ENCODE results near the gene ADPRM.

The ADPRM gene

DNA sequence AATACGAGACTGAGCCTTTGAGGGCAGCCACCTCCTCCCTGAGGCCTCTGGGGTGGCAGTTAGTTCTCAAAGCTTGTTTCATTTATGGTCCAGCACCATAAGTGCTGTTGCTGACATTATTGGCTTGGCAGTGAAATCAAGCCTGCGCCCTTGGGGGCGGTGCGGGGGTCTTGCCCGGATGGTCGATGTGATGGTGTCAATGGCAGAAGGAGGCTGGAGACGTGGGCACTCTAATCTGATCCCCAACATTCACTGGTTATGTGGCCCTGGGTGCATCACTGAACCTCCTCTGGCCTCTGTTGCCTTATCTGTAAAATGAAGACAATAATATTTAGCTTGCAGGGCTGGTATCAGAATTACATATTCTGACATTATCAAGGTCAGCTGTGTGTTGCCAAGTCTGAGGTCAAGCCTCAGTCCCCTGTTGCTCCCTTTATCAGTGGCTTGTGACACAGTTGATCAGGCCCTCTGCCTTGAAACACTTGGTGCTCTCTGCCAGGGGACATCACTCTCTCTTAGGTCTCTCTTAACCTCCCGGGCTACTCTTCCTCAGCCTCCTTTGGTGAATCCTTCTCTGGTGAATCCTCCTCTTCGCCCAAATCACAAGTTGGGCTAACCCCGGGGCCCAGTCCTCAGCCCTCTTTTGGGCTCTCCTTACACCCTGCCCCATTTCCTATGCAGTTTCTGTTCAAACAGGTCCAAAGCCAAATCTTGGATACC is 44.2 kb downstream of the ADPRM start:
- no peak for DNase-seq (ENCODE audit: low read depth)

DNA sequence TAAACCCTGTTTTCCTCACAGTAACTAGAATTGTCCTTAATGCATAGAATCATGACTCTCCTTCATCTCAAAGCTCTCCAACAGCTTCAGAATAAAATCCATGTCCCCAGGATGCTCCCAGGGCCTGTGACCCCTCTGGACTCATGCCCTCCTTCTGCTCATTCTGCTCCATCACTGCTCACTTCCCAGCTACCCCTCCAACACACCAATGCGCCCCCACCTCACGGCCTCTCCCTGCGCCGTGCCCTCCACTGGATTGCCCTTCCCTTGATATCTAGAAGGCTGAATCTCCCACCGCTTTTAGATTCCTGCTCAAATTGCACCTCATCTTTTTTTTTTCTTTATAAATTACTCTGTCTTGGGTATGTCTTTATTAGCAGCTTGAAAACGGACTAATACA is 45.0 kb downstream of the ADPRM start:
- no peak for DNase-seq (ENCODE audit: low read depth)

DNA sequence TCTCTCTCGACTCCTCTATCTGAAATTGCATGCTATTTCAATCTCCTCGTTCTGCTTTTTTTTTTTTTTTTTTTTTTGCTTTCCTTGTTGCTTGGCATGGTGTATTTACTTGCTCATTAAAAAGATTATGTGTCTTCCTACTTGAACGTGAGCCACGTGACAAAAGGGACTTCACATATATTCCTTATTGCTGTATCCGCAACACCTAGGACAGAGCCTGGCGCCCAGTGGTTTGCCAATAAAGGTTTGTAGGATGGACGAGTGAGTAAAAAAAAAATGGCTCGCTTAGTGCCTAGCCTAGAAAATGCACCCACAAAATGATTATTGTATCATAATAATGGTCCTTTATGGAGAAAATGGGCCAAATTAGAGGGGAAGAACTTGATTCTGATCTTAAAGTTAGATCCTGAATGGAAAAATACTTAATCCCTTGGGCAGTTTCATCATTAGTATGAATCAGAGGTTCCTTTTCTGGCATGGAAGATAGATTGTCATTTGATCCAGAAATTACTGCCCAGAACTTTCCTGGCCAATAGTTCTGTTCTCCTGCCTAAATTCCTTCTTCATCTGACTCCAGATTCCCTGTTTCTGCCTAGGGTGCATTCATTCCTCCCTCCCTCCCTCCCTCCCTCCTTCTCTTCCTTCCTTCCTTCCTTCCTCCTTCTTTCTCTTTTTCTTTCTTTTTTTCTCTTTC is 46.1 kb downstream of the ADPRM start:
- no peak for DNase-seq (ENCODE audit: low read depth)

DNA sequence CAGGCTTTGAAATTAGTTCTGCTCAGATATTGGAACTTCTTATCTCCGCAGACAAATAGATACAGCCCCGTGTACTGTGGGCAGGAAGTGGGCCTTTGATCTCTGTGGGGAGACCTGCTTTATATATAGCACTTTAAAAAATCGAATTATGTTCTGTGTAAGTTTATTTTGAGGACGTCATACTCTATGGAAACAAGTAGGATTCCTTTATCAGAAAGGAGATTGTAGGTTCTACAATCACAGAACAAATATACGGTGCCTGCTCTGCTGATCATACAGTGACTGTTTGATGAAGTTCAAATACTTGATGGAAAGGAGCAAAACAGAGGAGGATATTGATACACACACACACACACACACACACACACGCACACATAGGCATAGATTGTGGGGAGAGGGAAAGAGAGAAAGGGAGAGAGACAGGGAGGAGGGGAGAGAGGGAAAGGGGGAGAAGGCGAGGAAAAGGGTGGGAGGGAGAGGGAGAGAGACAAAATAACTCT is 47.2 kb downstream of the ADPRM start:
- no peak for DNase-seq (ENCODE audit: low read depth)

DNA sequence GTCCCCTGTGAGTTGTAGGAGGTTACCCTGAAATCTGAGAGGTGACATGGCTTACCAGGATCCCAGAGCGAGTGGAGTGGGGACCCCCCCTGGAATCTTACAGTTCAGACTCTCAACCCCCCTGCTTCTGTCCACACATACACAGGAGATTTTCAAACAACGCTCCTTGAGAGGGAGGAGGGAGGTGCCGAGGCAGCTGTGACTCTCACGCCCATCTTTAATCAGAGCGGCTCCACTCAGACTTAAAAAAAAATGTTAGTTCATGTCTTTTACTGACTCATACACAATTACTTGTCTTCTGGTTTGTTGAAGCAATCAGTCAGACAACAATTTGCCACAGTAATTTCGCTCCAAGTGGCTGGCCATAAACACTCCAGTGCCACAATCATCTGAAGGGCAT is 47.8 kb downstream of the ADPRM start:
- no peak for DNase-seq (ENCODE audit: low read depth)

DNA sequence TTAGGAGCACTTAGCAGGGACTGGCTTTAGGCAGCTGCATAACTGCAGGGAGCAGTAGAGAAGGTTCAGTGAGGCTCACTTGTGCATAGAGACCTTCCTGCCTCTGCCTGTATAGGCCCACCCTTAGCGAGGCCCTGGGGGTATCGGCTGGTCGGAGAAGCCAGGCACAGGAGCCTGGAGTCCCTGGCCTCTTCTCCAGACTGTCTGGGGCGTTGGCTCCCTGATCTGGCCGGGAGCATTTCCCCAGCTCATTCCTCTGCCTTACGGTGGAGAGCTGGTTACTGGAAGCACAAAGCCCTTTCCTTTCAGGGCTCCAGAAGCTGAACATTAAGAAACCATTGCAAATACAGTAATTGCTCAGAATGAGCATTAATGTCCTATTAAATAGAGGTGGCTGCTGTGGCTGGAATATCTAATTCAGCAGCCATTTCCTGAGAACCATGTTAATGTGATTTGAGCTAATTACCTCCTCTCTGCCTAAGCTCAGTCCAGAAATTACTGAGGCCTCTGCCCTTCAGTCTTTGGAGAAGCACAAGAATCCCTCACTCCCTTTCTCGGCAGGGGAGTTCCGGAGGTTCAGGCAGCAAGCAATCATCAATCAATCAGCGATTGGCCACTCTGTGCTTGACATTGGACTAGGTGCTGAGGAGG is 51.3 kb downstream of the ADPRM start:
- DNase-seq (ENCODE audit: low read depth): no peak

DNA sequence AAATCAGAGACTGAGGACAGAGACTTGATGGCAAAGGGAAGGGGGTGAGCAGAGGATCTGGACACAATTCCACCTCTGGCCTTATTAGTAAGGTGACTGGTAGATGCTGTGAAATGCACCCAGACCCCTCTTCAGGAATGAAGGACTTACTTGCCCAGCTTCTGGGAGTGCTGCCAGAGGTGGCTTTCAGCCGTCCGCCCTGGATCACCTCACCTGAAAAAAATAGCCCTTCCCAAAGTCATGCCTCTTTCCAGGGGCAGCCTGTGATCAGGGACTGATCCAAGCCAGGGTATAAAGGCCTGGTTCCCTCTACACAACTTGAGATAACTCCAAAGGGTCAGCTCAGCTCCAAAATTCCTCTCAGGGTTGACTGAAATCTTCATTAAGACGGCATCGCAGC is 52.8 kb downstream of the ADPRM start:
- DNase-seq (ENCODE audit: low read depth): no peak

DNA sequence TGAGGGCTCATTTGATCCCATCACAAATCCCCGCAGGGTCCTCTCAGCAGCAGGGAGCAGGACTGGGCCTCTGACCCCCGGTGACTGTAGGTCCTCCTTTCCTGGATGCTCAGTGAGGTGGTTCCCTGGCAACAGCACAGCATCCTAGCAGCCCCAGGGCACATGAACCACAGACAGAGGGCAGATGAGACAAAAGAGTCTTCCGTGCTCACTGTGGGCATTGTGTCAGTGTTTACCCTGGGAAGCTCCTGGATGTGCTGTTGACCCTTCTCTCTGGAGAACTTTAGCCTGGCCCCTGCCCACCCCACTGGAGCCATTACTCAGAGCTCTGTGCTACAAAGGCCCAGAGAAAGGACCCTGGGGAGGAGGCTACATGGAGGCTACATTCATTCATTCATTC is 54.2 kb downstream of the ADPRM start:
- DNase-seq (ENCODE audit: low read depth): no peak

DNA sequence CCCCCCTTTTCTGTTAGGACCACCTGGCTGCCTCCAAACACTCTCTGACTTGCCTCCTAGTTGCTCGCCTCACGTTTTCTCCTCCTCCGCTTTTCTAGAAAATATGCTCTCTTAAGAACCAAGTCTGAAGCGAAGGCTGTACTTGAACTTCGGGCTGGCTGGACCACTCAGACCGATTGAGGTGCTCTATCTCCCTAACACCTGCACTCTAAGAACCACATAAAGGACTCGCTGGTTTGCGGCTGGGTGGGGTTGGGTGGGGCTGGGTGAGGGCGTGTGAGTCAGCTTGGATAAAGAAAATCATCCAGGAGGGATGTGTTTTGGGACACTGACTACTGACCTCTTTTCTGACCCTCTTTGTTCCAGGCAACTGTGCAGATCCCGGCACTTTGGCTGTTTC is 55.3 kb downstream of the ADPRM start:
- DNase-seq (ENCODE audit: low read depth): no peak

DNA sequence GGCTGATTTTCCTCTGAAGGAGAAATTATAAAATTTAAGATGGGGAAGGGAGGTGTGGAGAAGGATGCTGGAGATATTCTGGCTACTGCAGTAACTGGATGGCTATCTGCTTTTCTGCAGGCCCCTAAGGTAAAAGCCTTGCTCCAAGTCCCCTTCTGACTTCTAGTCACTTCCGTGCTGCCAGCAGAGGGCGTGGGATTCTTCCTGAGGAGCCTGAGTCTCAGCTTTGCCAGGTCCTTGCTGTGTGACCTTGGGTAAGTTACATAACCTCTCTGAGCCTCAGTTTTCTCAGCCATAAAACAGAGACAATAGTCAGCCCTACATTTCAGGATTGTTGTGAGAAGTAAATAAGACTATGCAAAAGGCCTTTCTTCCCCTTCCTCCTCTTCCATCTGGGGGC is 56.7 kb downstream of the ADPRM start:
- DNase-seq (ENCODE audit: low read depth): no peak

DNA sequence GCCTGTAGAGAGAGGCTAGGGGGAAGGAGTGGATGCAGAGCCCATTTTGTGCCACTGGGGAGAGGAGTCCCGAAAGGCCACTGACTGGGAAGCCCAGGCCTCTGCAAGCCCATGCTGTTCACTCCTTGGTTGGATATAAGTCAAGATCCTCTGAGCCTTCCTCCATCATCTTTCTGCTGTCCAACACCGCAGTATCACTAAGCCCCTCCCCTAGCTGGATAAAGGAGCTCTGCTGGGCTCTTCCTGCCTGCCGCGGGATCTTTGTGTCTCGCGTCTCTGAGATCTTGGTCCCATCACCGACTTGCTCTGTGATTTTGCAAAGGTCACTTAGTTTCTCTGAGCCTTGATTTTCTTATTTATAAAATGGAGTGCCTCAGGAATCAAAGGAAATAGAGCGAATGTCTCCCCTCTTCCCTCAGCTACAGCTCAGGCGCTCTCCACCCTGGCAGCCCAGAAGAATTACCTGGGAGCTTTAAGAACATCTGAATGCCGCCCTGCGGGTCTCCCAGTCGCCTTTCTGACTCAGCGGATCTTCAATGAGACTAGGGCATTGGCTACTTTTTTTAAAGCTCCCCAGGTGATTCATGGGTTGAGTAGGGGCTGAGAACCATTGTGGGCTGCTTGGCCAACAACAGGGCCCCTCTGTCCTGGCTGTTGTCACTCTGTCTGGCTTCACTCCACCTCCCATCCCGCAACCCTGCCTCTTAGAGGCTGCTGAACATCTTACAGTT is 57.6 kb downstream of the ADPRM start:
- no peak for DNase-seq (ENCODE audit: low read depth)

DNA sequence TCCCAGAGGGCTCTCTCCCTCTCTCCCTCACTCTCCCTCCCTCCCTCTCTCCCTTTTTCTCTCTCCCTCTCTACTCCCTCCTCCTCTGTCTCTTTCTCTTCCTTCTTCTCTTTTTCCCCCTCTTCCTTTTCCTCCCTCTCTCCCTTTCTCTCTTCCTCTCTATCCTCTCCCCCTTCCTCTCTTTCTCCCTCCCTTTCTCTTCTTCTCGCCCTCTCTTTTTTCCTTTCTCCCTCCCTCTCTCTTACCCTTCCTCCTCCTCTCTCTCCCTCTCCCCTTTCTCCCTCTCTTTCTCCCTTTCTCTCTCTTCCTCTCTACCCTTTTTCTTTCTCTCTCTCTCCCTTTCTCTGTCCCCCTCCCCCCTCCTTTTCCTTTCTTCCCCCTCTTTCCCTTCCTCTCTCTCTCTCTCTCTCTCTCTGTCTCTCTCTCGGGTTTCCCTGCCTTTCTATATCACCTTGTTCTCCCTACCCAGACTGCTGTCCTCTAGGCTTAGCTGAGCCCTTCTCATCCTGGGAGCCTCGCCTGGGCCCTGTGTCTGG is 58.3 kb downstream of the ADPRM start:
- no peak for DNase-seq (ENCODE audit: low read depth)

DNA sequence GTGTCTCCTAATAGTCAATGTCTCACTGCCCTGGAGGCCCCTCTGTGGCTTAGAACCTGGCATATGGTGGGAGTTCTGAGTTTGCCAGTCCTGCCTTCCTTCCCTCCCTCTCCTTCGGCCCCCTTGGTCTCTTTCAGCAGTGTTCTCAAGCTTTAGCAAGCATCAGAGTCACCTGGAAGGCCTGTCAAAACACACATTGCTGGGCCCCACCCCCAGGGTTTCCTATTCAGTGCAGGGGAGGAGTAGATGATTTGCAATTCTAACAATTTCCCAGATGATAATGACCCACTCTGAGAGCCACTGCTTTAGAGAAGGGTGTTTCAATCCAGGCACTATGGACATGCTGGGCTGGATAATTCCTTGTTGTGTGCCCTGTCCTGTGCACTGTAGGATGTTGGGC is 58.8 kb downstream of the ADPRM start:
- DNase-seq (ENCODE audit: low read depth): no peak

DNA sequence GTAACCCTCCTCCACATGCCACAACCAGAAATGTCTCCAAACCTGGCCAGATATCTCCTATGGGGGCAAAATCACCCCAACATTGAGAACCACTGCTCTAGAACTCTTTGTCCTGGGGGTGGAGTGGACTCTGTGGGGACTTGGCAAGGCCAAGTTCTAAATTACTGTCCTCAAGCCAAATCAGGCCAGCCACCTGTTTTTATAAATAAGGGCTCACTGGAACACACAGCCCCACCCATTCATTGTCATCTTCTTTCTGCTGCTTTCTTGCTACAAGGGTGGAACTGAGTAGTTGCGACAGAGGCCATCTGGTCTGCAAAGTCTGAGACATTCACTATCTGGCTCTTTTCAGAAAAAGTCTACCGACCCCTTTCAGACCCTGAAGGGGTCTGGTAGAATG is 59.2 kb downstream of the ADPRM start:
- no peak for DNase-seq (ENCODE audit: low read depth)

DNA sequence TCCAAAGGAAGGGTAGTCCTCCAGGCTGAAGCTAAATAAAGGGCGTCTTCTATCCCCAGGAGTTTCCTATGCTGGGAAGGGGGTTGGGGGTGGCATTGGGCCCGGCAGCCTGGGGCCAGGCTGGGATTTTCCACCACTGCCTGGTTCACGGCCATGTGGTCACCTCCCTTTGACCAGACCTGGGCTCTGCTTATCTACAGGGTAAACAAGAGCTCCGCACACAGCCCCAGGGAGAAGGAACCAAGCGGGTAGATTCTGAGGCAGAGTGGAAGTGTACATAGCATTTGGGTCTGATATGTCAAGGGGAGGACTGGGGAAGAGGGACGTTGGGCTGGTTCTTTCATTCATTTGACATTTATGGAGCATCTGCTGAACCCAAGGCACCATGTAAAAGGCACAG is 59.7 kb downstream of the ADPRM start:
- no peak for DNase-seq (ENCODE audit: low read depth)

DNA sequence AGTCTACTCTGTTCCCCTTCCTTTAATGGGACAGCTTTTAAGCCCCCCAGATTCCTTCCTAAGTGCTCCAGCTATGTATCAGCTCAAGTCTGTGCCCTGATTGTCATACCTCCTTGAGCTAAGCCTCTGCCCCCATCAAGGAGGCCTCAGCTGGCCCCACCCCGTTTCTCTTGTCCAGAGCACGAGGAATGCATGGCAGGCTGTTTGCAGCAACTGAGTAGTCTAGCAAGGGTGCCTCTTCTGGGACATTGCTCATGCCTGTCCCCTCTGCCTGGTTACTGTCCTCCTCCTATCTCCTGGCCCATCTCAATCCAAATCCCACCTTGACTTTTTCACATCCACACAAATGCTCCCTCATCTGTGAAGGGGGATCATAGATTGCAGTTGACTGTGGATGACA is 60.3 kb downstream of the ADPRM start:
- DNase-seq (ENCODE audit: low read depth): no peak

DNA sequence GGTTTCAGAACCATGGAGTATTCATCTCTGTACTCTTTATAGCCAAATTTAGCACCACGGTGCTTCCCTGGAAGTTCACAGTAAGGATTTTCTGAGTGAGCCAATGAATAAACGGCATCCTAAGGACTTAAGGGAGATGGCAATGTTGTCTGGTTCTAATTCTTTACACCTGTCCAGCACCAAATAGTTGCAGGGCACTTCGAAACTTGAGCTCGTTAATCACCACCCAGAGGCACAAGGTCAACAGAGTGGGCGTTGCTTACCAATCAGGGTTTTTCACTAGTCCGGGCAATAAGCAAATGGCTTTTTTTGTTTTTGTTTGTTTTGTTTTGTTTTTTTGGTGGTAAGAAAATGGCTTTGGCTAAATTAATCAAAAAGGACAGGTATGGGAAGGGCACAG is 60.7 kb downstream of the ADPRM start:
- no peak for DNase-seq (ENCODE audit: low read depth)
